Stimulated activated CD8-positive, alpha-beta memory T cell treated with anti-CD3 and anti-CD28 coated beads, Interleukin-7, amount 100 ng/mL, for 24 hours (primary cell): ENCODE data around the gene PRKG1.

Experiments
- DNase-seq: peaks from one replicate; pipeline ENCODE4 v3.0.0-alpha.2; 2020; ENCODE audit warnings: low read depth

The PRKG1 gene

DNA sequence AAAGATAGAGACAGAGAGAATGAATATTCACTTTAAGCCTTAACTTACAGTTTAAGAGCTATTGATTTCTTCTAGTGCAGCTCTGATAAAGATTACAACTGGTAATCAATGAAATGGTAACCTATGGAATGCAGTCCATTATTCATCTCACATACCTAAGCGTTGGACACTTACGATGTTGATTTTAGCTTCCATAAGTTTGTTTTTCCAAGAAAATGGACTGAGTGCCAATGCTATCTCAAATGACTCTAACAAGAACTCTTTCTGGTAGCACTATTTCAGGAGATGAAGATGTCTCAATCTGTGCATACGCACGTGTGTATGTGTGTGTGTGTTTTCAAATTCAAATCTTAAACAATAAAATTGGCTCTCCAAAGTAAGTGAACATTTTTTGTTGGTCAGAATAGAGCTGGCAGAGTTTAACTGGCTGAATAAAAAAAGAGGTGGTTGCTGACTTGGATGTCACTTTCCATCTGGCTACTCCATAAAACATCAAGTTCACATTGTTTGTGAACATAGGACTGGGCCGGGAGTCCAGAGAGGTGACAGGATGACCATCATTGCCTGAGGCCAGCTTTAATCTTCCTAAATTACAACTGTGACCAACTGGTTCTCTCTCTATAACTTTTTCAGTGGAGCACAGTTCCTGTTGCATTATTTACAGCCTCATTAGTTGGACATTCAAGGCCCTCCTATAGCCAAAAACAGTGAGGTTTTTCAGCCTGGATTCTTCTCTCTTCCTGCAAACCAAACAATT lies 732.0 kb downstream of the PRKG1 start:
- no peak for DNase-seq

DNA sequence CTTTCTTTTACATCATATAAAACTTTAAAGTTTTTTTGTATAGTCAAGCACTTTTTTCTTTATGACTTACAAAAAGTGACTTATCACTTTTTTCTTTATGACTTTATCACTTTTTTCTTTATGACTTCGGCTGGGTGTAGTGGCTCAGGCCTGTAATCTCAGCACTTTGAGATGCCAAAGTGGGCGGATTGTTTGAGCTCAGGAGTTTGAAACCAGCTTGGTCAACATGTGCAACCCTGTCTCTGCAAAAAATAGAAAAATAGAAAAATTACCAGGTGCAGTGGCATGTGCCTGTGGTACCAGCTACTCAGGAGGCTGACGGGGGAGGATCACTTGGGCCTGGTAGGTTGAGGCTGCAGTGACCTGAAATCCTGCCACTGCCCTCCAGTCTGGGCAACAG lies 733.9 kb downstream of the PRKG1 start:
- no peak for DNase-seq

DNA sequence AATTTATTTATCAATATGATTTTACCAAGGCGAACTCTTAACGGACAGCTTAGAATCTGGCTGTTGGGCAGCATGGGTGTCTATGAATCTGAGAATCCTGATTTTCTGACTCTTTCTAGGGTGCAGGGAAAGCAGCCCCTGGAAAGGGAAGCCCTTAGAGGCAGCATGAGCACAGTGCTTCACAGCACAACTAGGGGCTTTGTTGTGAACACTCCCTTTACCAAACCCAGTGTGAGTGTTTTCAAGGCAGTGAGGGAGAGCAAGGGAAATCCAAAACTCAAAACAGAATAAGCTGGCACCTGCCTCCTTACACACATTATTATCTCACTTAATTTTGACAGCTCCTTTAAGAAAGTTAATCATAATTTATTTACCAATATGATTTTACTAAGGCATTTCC lies 741.4 kb downstream of the PRKG1 start:
- no peak for DNase-seq

- DNase-seq: no peak
Measured at GRCh38 chr10:51821045-51821444, 746.8 kb downstream of the PRKG1 start.

DNA sequence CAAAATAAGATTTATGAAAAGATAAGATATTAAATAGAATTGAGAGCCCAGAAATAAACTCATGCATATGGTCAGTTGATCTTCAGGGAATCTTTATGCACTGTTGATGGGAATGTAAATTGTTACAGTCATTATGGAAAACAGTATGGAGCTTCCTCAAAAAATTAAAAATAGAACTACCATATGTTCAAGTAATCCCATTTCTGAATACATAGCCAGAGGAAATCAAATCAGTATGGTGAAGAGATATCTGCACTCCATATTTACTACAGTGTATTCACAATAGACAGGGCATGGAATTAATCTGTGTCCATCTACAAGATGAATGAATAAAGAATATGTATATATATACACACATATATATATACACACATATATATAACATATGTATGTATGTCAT lies 747.5 kb downstream of the PRKG1 start:
- no peak for DNase-seq

GRCh38 chr10:51832652-51833383 lies 758.5 kb downstream of the PRKG1 start:
- DNase-seq: no peak

- DNase-seq: no peak
Measured at GRCh38 chr10:51834548-51834947, 760.3 kb downstream of the PRKG1 start.

DNA sequence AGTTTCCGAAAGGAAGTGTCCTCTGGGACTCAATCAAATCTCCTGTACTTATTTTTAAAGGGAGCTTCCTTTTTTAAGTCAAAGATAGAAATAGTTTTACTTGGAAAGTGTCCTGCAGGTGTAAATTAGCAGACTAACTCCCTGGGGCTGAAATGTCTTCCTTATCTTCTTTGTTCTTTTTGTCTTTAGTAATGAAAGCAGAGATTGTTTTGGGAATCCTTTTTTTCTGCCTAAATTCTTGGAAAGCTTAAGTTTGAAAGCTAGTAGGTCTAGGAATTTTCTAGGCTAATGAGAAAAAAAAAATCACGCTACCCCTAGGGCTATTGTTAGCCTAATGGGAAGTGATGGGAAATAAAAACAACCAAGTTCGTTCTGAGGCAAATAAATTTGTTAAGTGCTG lies 764.2 kb downstream of the PRKG1 start:
- DNase-seq: no peak

DNA sequence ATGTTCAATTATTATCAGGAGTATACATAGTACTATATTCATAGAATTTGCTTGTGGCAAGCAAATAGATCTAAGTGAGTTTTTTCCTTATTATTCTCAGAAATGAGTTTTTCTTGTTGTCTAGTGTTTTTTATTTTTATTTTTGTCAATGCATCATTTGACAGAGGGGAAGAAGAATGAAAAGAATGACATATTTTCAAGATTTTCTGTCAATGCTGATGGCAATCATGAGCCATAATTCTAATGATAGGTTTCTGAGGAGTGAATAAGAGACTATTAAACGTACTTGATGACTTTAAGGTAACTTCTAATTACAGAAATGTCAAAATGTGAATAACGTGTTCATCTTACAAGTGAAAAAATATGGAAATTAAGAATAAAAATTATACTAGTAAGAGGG lies 769.7 kb downstream of the PRKG1 start:
- no peak for DNase-seq

GRCh38 chr10:51846856-51847506 lies 772.7 kb downstream of the PRKG1 start:
- DNase-seq: no peak

DNA sequence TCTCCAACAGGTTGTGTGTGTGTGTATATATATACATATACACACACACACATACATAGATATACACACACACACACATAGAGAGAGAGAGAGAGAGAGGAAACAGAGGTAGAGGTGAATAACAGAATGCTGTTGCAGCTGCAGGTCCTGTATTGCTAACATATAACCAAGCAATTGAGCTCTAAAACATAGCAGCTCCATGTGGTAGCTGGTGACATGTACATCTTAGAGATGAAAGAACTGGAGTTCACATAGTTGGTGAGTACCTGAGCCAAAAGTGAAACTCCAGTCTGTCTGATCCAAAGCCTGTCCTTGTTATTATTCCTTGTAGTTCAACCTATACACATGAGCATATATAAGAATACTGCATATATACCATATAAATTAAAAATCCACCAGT lies 778.0 kb downstream of the PRKG1 start:
- no peak for DNase-seq

DNA sequence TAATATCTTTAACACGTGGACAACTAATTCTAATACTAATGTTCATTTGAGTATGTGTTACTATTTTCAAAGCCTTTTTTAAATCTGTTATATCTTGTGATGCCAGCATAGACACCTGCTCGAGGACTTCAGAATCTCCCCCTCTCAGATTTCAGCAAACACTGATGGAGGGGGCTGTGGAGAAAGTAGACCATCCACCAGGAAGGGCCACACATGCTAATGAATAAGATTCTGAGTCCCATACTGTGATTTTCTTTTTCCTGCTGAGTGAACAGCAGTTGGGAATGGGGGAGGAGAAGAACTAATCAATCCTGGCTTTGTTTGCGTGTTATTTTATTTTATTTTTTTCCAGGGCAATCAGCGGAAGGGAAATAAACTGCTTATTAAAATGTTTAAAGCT lies 783.0 kb downstream of the PRKG1 start:
- no peak for DNase-seq

GRCh38 chr10:51860257-51860656 lies 786.0 kb downstream of the PRKG1 start:
- DNase-seq: no peak

GRCh38 chr10:51861051-51861450 lies 786.8 kb downstream of the PRKG1 start:
- no peak for DNase-seq

- no peak for DNase-seq
Measured at GRCh38 chr10:51861731-51862130, 787.4 kb downstream of the PRKG1 start.

DNA sequence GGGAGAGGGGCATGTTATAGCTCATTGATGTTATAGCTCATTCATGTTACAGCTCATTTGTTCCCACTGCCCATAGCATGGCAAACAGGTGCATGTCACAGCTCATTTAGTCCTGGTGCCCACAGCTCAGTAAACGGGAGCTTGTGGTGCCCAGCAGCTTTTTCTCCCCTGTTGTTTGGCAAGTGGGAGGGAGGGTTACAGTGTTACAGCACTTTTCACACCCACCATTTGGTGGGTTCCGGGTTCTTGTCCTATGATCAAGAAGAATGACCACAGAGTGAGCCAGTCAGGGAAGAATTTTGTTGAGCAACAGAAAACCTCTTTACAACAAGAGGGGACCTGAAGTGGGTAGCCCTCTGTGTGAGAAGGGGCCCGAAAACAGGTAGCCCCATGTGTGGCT lies 787.9 kb downstream of the PRKG1 start:
- DNase-seq: no peak

- no peak for DNase-seq
Measured at GRCh38 chr10:51867956-51868355, 793.7 kb downstream of the PRKG1 start.

DNA sequence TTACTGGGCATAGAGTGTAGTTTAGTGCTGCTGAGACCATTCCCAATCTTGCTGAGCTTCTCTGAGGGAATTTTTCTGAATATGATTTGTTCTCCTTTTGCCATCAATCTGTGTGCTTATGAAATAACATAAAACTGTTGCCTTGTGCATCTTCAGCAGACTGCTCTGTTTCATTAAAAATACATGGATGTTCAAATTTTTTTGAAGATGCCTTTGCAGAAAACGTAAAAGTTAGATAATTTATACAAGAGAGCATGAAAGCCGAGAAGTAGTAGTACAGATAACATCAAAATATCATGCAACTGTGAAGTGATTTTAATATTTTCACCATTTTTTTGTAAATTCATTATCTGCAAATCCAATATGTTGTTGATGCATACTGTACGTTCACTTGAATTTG lies 799.8 kb downstream of the PRKG1 start:
- DNase-seq: no peak

DNA sequence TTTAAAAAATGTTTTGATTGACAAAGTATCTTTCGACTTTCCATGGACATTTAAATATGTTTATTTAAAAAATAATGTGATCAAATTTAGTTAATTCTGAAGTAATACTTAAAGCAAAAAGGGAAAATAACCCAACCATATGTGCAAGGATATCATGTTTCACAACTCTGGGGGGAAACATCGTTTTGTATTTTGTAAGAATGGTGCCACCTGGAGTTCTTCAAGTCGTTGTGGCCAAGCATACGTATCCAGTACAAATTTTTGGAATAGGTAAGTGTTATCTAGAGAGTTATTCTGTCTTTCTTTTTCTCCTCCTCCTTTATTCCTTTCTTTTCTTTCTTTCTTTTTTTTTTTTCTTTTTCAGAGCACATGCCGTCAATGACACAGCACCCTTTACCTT lies 801.3 kb downstream of the PRKG1 start:
- DNase-seq: no peak

- no peak for DNase-seq
Measured at GRCh38 chr10:51876503-51876902, 802.2 kb downstream of the PRKG1 start.

DNA sequence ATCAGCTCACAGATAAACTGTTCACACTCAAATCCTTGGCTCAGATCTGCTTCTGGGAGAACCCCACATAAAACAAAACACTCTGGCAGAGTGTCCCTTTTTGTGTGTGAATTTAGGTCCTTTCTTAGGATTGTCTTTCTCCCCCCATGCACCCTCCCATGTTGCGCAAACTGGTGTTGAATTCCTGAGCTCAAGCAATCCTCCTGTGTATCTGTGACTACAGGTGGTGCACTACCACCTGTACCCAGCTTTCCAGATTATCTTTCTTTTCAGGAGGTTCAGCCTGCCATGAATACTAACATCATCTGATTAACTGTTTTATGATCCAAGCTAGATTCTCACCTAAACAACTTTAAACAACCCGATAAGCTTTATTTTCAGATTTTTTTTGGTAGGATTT lies 802.7 kb downstream of the PRKG1 start:
- DNase-seq: no peak

DNA sequence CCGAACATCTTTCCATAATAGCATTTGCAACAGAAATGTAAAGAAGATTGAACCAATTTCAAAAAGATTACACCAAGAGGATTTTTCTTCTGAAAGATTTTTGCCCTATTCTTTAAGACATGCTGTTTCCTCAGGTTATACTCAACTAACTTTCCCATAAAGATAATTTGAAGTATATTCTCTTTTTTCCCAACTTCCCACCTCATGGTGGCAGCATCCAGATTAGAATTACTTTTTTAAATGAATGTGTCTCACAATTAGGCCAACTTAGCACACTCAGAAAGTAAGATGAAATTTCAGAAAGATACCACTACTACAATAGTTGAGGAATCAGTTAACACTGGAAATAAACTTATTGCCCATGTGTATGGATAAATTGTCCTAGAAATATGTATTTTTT lies 803.3 kb downstream of the PRKG1 start:
- no peak for DNase-seq

- DNase-seq: no peak
Measured at GRCh38 chr10:51878695-51879094, 804.4 kb downstream of the PRKG1 start.
